Lung (tissue), 16 donors: ENCODE results near the gene DCDC1. TPM values are rescaled to one million over a fixed set of nuclear protein-coding genes. Genes with fewer than 3 reads are reported as not detected.

ENCODE experiments used
- ATAC-seq: fragments of 200-7000 bp; cut with Tn5 transposase; one replicate; pipeline ENCODE4 v1.9.1; 2020; ENCODE audit warnings: moderate number of reproducible peaks; ENCODE audit not compliant: insufficient read depth, low FRiP score
- DNase-seq, 3 donors: peaks; one replicate each; pipeline ENCODE4 v3.0.0-alpha.2; 2013 to 2017
- H3K27ac ChIP-seq, 2 donors: one replicate each; pipeline ENCODE4 v1.5.1; 2013; ENCODE audit warnings: mild to moderate bottlenecking in 2 of 2, moderate library complexity in 2 of 2, control low read depth in 1 of 2, inconsistent platforms in 1 of 2, low read depth in 1 of 2, low read length in 1 of 2
- H3K27me3 ChIP-seq, 3 donors: one replicate each; pipeline ENCODE4 v1.5.1; 2013; ENCODE audit warnings: low read length in 2 of 3; ENCODE audit not compliant: control insufficient read depth in 3 of 3, insufficient read depth in 3 of 3
- H3K36me3 ChIP-seq, 4 donors: one replicate each; pipeline ENCODE4 v1.5.1; 2013; ENCODE audit warnings: low read length in 4 of 4, mild to moderate bottlenecking in 1 of 4, moderate library complexity in 1 of 4; ENCODE audit not compliant: control insufficient read depth in 4 of 4, insufficient read depth in 4 of 4
- H3K4me1 ChIP-seq, 5 donors: one replicate each; pipeline ENCODE4 v1.5.1; 2013; ENCODE audit warnings: low read length in 5 of 5, mild to moderate bottlenecking in 2 of 5, moderate library complexity in 1 of 5; ENCODE audit not compliant: control insufficient read depth in 5 of 5, insufficient read depth in 5 of 5
- H3K4me3 ChIP-seq: one replicate; pipeline ENCODE4 v1.5.1; 2013; ENCODE audit warnings: mild to moderate bottlenecking, control low read depth, moderate library complexity
- H3K9ac ChIP-seq, 2 donors: one replicate each; pipeline ENCODE4 v1.5.1; 2013; ENCODE audit warnings: low read length in 2 of 2, control low read depth in 1 of 2; ENCODE audit not compliant: insufficient read depth in 1 of 2
- H3K9me3 ChIP-seq, 4 donors: one replicate each; pipeline ENCODE4 v1.5.1; 2013; ENCODE audit warnings: low read length in 3 of 4, mild to moderate bottlenecking in 1 of 4, moderate library complexity in 1 of 4; ENCODE audit not compliant: control insufficient read depth in 4 of 4, insufficient read depth in 3 of 4
- WGBS, 2 donors: extraction: QIAGEN DNeasy Blood & Tissue Kit; methylation state at CpG; one replicate each; pipeline ENCODE4 v1.1.7; 2013; 5-methylcytosine and 5-hydroxymethylcytosine counted together
- long read RNA-seq, 5 donors: transcript quantifications; one replicate each; lab custom pipeline, GENCODE V29; 2026
- polyA plus RNA-seq, 2 donors: library from polyadenylated mRNA; stranded (reverse); fragments of 200-250 nt; gene quantifications; one replicate each; pipeline ENCODE4 v1.2.1, GENCODE V29; 2013
- total RNA-seq, 2 donors: library from RNA; depleted of rRNA in 1 of 2; stranded (reverse); fragments of >200 nt in 1 of 2; gene quantifications; one replicate each; pipeline ENCODE4 v1.2.1, GENCODE V29; 2014 to 2021
- TF ChIP-seq, protein P1 (sequence below): IDR thresholded peaks from 2 replicates; pipeline ENCODE4 v1.5.1; 2012; ENCODE audit warnings: mild to moderate bottlenecking; ENCODE audit errors: control extremely low read depth, extremely low read depth
- donor health status: control.
- donor health status: control.
- donor health status: Bipolar disorder and iron deficiency.
- donor health status: healthy.
- donor health status: DM: yes; HTN: yes; CAD: no.

Gene DCDC1, protein sequence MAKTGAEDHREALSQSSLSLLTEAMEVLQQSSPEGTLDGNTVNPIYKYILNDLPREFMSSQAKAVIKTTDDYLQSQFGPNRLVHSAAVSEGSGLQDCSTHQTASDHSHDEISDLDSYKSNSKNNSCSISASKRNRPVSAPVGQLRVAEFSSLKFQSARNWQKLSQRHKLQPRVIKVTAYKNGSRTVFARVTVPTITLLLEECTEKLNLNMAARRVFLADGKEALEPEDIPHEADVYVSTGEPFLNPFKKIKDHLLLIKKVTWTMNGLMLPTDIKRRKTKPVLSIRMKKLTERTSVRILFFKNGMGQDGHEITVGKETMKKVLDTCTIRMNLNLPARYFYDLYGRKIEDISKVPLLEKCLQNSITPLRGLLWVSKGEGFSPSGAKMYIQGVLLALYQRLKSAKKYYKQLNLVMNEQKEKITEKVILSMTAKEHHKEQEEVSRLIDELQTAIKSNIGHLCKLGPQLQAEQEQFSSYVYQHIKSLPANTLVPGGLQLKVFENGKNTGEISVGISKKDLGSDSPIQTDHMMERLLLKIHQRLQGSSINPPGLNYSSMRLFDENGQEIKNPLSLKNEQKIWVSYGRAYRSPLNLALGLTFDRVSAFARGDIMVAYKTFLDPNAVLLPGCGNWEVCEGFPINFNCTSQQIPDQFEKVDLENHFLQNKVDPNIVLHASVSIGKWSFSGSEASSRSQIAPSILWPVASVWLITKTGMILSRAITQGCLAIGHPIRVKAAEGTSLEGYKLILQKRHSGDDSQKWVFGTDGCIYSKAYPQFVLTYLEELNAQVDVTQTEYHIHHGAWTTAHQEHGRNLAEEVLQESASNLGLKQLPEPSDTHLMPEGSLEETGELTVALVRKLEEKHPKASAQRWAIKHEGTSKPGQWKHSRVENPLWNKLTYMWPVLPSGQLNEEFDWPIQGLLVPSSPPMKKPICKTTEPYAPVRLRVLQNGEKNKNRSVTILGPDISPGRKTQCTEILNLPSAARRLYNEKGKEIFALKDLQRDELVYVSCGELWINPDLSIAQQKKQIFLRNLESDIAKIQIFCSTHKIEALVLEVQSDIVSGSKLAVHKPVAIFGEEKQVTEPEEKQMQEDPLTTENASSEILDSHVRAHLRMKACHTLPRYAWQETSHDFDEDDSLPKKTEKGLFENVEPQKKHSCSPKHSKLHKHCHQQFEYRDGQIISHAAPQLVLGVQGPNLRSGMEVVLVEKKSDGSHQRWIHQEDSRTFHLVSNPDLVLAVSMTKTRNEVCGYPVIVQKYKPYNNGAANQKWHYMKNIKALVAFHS (N-terminal part only)
- total RNA-seq (10 to 100 TPM in 1 of 2 donors, 1 to 10 TPM in 1; 8.9 to 20.6 TPM), polyA plus RNA-seq (under 1 TPM; 0.47 to 0.58 TPM)
- long read RNA-seq, donor 1 = 0 reads
- long read RNA-seq, donor 2 = 0 reads
- long read RNA-seq, donor 3 = 0 reads
- long read RNA-seq, donor 4 = 0 reads
- long read RNA-seq, donor 5 = 0 reads

DNA sequence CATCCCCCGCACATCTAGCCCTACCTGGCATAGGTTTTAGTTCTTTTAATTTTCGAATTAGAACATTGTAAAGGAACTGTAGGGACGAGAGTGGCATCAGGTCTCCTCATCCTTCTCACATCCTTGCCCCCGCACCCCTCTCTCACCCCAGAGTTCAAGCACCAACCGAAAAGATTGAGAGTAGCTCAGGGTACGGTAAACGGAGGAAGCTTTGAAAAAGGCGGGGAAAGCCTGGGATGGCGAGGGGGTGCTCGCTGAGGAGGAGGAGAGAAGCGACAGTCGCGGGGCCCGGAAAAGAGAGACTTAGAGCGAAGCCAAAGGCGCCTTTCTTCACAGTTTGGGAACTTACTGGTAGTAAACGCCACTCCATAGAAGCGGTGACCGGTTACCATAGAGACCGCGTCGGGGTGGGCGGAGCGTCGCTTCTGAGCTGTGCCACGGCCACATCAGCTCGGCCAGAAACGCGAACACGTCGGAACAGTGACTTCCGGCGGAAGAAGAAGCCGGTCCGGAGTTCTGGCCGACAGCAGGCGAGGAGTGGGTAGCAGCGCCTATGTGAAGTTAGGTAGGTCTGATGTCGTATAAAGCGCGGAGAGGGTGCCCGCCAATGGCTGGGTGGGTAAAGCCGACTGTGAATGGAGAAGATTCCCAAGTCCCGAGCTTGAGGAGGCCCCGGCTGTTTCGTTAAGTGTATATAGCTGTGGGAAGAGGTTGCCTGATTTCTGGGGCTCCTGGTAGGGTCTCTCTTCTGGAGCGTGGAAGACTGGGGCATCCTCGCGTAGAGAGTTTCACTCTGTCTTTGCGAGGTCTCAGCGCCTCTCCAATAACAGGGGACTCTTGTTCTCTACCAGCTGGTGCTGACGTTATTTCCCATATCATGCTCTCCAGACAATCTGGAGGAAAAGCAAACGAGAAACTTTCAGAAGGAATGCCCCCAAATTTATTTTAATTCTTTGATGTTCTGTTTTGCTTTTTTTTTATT is at the start of gene DCDC1, which contains the start of gene DNAJC24:
TSS of gene DCDC1 (minus strand) at position 392 of the 982 bp plus-strand sequence. CDS start 41,459 bp downstream, outside the sequence.
TSS of gene DNAJC24 (plus strand) at position 513 of the 982 bp plus-strand sequence. CDS start 889 bp downstream, outside the sequence.
- no peaks in the 10 kb centered on the region for H3K27me3 ChIP-seq
- H3K9ac ChIP-seq = peak within 1 kb of the TSS; percentile 63 to 93
- peaks cover 0 to 3% (median 0%) of the 10 kb centered on the region in 4 donors for H3K36me3 ChIP-seq
- DNase-seq (peak; percentile 94 to 97 (median 95)), ATAC-seq (peak; percentile 100)
- TF ChIP-seq, protein P1, sequence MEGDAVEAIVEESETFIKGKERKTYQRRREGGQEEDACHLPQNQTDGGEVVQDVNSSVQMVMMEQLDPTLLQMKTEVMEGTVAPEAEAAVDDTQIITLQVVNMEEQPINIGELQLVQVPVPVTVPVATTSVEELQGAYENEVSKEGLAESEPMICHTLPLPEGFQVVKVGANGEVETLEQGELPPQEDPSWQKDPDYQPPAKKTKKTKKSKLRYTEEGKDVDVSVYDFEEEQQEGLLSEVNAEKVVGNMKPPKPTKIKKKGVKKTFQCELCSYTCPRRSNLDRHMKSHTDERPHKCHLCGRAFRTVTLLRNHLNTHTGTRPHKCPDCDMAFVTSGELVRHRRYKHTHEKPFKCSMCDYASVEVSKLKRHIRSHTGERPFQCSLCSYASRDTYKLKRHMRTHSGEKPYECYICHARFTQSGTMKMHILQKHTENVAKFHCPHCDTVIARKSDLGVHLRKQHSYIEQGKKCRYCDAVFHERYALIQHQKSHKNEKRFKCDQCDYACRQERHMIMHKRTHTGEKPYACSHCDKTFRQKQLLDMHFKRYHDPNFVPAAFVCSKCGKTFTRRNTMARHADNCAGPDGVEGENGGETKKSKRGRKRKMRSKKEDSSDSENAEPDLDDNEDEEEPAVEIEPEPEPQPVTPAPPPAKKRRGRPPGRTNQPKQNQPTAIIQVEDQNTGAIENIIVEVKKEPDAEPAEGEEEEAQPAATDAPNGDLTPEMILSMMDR = no peak
- peak within 1 kb of the TSS; percentile 77 to 86 for H3K27ac ChIP-seq
- peak within 1 kb of the TSS; percentile 80 for H3K4me3 ChIP-seq
- no peaks in the 10 kb centered on the region for H3K9me3 ChIP-seq
- peaks cover 0 to 18% (median 2%) of the 10 kb centered on the region in 5 donors for H3K4me1 ChIP-seq
- 1% methylated on average over 53 of the region's 53 CpGs for WGBS, 2 donors

DNA sequence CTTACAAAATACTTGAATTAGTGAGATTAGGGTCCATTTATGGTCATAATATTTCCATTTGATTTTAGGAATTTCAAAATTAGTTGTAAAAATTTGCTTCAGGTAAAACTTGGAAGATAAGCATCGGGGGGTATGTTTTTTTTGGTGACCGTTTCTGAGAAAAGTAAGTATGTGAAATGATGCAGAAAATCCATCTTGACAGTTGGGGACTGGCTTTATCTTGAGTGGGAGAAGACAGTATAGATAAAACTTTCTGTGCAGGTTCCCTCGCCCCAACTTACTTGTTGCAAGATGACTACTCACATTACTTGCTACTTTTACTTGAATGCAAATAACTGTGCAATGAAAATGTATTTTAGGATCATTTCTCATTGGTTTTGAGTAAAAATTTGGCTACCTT is 49.6 kb upstream of the DCDC1 start:
- TF ChIP-seq, protein P1 = no peak
- H3K9me3 ChIP-seq = no peaks in the 10 kb centered on the region
- no peak overlapping the region for H3K27ac ChIP-seq
- no peak overlapping the region for H3K4me3 ChIP-seq
- H3K27me3 ChIP-seq = no peaks in the 10 kb centered on the region
- H3K36me3 ChIP-seq = peaks cover 0 to 6% (median 1%) of the 10 kb centered on the region in 4 donors
- no peak overlapping the region for H3K9ac ChIP-seq
- DNase-seq (no peak), ATAC-seq (no peak)
- 92 to 93% methylated on average over 3 of the region's 3 CpGs for WGBS, 2 donors
- no peaks in the 10 kb centered on the region for H3K4me1 ChIP-seq
